Left cardiac atrium (tissue), 4 donors: ENCODE results near the gene SLC27A1. TPM values are rescaled to one million over a fixed set of nuclear protein-coding genes. Genes with fewer than 3 reads are reported as not detected.
"Not testable (repeated sequence)": the region's sequence is repeated elsewhere in the genome, so short reads cannot be mapped to it uniquely, and the experiment has no call there.

Source experiments
- ATAC-seq, 2 donors: fragments of 200-7000 bp; cut with Tn5 transposase; one replicate each; pipeline ENCODE4 v1.9.1; 2020; ENCODE audit warnings: mild to moderate bottlenecking in 2 of 2, moderate library complexity in 2 of 2
- DNase-seq: peaks from one replicate; pipeline ENCODE4 v3.0.0-alpha.2; 2020
- intact Hi-C, 2 donors: fragments of 100-400 bp; cut with DNase I; formaldehyde crosslinking; loops; one replicate each; pipeline versions ENCODE4 v1.14.1 to v1.15.1; 2022 to 2023
- total RNA-seq, 2 donors: library from RNA; stranded (reverse); fragmentation: NEBNext Ultra II Directional; extraction: Animal tissue kit (Norgen Biotek cat#: 25700); gene quantifications; one replicate each; pipeline ENCODE4 v1.2.1, GENCODE V29; 2021
- donor health status: DM: no; HTN: yes; CAD: no.
- donor health status: DM: no; HTN: yes; CAD: no; lungs with severe emphysema.
- donor health status: DM: yes; HTN: yes; CAD: no.
- donor health status: Dilated cardiomyopathy.

SLC27A1 gene
- total RNA-seq, 2 donors from 2014 or later, result 33.4 to 55.1 TPM

- DNase-seq (no peak), ATAC-seq (no peak)
- intact Hi-C loops, result no loop called here
Measured at GRCh38 chr19:17549085-17549740, 78.9 kb downstream of the SLC27A1 start.

- ATAC-seq, result no peak
- intact Hi-C loops, result no loop called here
- no peak for DNase-seq
Measured at GRCh38 chr19:17550076-17550667, 79.8 kb downstream of the SLC27A1 start.

GRCh38 chr19:17552735-17553134, 82.4 kb downstream of the SLC27A1 start:
- DNase-seq, ATAC-seq, intact Hi-C loops: not testable (repeated sequence)

- ATAC-seq (peak; percentile 31 to 46), DNase-seq (peak; percentile 70)
- intact Hi-C loops, result no loop called here
Measured at GRCh38 chr19:17553256-17553655, 82.9 kb downstream of the SLC27A1 start.

- intact Hi-C loops, result no loop called here
- no peak for ATAC-seq
Measured at GRCh38 chr19:17554968-17555479, 84.7 kb downstream of the SLC27A1 start.

GRCh38 chr19:17555480-17555928, 85.2 kb downstream of the SLC27A1 start, which contains the start of gene COLGALT1:
Gene COLGALT1, plus strand, starts transcription at chr19:17555649. Its CDS starts 65 bp downstream, at chr19:17555714.
- DNase-seq (peak; percentile 100), ATAC-seq (peak; percentile 96 to 99)
- intact Hi-C loops, result no loop called here

More at GRCh38 chr19:17554968-17555479, 84.7 kb downstream of the SLC27A1 start:
- no peak for DNase-seq

Other genes starting within 250 kb of the SLC27A1 start
- gene OCEL1, start 244.3 kb upstream of the SLC27A1 start, total RNA-seq, result 10 to 100 TPM; 18.7 to 25.3 TPM
- 10 to 100 TPM; 40.5 to 49.9 TPM for gene NR2F6, start 224.6 kb upstream of the SLC27A1 start, total RNA-seq
- gene USHBP1, start 205.8 kb upstream of the SLC27A1 start, total RNA-seq, result 1 to 10 TPM; 6.5 to 6.7 TPM
- gene BABAM1, start 203.1 kb upstream of the SLC27A1 start, total RNA-seq, result 10 to 100 TPM; 67.2 to 68.3 TPM
- gene ANKLE1, start 188.6 kb upstream of the SLC27A1 start, total RNA-seq, result under 1 TPM; 0.37 to 0.47 TPM
- 10 to 100 TPM; 11.2 to 11.6 TPM for gene ABHD8, start 167.1 kb upstream of the SLC27A1 start, total RNA-seq
- 100 to 1,000 TPM; 147 to 152 TPM for gene MRPL34, start 164.7 kb upstream of the SLC27A1 start, total RNA-seq
- gene DDA1, start 161.0 kb upstream of the SLC27A1 start, total RNA-seq, result 10 to 100 TPM; 27.5 to 33.3 TPM
- 1 to 10 TPM; 9.5 to 10.0 TPM for gene ANO8, start 135.7 kb upstream of the SLC27A1 start, total RNA-seq
- 10 to 100 TPM in 1 of 2 donors, 1 to 10 TPM in 1; 9.7 to 12.8 TPM for gene GTPBP3, start 133.0 kb upstream of the SLC27A1 start, total RNA-seq
- 100 to 1,000 TPM; 102 to 137 TPM for gene PLVAP, start 93.2 kb upstream of the SLC27A1 start, total RNA-seq
- gene CCDC194, start 76.3 kb upstream of the SLC27A1 start, total RNA-seq, result not detected
- gene BST2, start 64.9 kb upstream of the SLC27A1 start, total RNA-seq, result 10 to 100 TPM; 56.9 to 72.6 TPM
- gene MVB12A, start 50.5 kb upstream of the SLC27A1 start, total RNA-seq, result 10 to 100 TPM; 22.6 to 24.8 TPM
- gene TMEM221, start 21.9 kb upstream of the SLC27A1 start, total RNA-seq, result under 1 TPM; 0.18 to 0.21 TPM
- under 1 TPM in 1 of 2 donors, not detected in 1; 0.56 TPM for gene NXNL1, start 9.6 kb upstream of the SLC27A1 start, total RNA-seq
- gene PGLS, start 41.1 kb downstream of the SLC27A1 start, total RNA-seq, result 10 to 100 TPM; 28.6 to 37.3 TPM
- gene COLGALT1, start 85.1 kb downstream of the SLC27A1 start, total RNA-seq, result 10 to 100 TPM; 47.7 to 54.8 TPM
- gene UNC13A, start 217.8 kb downstream of the SLC27A1 start, total RNA-seq, result under 1 TPM; 0.03 to 0.16 TPM
- 10 to 100 TPM; 33.6 to 40.8 TPM for gene MAP1S, start 249.0 kb downstream of the SLC27A1 start, total RNA-seq